AG09319 (cell line): ENCODE results near the gene PNRC2.

Experiments
- DNase-seq: peaks from one replicate; pipeline ENCODE4 v3.0.0-alpha.2; 2010; ENCODE audit warnings: low read depth; ENCODE audit errors: extremely low read depth
- TF ChIP-seq, protein P1 (sequence below): IDR thresholded peaks from 2 replicates; pipeline ENCODE4 v1.5.1; 2011; ENCODE audit warnings: low read depth, mild to moderate bottlenecking, inconsistent platforms, low read length, moderate library complexity

PNRC2 gene

GRCh38 chr1:23927097-23927496, 32.5 kb upstream of the PNRC2 start:
- DNase-seq: no peak

GRCh38 chr1:23928789-23929188, 30.8 kb upstream of the PNRC2 start:
- no peak for DNase-seq
- TF ChIP-seq, protein P1, sequence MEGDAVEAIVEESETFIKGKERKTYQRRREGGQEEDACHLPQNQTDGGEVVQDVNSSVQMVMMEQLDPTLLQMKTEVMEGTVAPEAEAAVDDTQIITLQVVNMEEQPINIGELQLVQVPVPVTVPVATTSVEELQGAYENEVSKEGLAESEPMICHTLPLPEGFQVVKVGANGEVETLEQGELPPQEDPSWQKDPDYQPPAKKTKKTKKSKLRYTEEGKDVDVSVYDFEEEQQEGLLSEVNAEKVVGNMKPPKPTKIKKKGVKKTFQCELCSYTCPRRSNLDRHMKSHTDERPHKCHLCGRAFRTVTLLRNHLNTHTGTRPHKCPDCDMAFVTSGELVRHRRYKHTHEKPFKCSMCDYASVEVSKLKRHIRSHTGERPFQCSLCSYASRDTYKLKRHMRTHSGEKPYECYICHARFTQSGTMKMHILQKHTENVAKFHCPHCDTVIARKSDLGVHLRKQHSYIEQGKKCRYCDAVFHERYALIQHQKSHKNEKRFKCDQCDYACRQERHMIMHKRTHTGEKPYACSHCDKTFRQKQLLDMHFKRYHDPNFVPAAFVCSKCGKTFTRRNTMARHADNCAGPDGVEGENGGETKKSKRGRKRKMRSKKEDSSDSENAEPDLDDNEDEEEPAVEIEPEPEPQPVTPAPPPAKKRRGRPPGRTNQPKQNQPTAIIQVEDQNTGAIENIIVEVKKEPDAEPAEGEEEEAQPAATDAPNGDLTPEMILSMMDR: no peak

More at GRCh38 chr1:23927097-23927496, 32.5 kb upstream of the PNRC2 start:
- TF ChIP-seq, protein P1: no peak

DNA sequence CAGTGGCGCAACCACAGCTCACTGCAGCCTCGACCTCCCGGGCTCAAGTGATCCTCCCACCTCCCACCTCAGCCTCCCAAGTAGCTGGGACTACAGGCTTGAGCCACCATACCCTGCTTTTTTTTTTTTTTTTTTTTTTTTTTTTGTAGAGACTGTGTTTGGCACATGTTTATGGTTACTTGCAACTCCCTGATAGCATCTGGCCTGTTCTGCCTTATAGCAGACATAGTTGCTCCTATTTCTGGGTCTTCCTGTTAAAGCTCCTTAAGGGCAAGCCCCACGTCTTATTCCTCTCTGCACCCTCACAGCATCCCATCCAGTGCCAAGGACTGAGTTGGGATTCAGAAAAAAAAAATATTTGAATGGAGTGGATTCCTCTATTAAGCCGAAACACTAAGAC, 29.4 kb upstream of the PNRC2 start:
- TF ChIP-seq, protein P1: no peak
- no peak for DNase-seq

GRCh38 chr1:23930861-23931490, 28.7 kb upstream of the PNRC2 start:
- DNase-seq: peak; percentile 67
- TF ChIP-seq, protein P1: no peak

GRCh38 chr1:23931491-23931880, 28.1 kb upstream of the PNRC2 start:
- TF ChIP-seq, protein P1: no peak

GRCh38 chr1:23936481-23937176, 23.0 kb upstream of the PNRC2 start:
- TF ChIP-seq, protein P1: no peak
- DNase-seq: no peak

More at GRCh38 chr1:23931491-23931880, 28.1 kb upstream of the PNRC2 start:
- no peak for DNase-seq

GRCh38 chr1:23947366-23947765, 12.3 kb upstream of the PNRC2 start:
- DNase-seq: no peak
- TF ChIP-seq, protein P1: no peak
